A204.1 (cell line): ENCODE data around the gene NUSAP1.
"Not testable (repeated sequence)": the region's sequence is repeated elsewhere in the genome, so short reads cannot be mapped to it uniquely, and the experiment has no call there.

Experiments used
- FAIRE-seq: peaks from 2 replicates; lab custom pipeline; 2012; peaks lifted over from hg19 to GRCh38; lab: Jason Lieb, UNC

NUSAP1 gene

DNA sequence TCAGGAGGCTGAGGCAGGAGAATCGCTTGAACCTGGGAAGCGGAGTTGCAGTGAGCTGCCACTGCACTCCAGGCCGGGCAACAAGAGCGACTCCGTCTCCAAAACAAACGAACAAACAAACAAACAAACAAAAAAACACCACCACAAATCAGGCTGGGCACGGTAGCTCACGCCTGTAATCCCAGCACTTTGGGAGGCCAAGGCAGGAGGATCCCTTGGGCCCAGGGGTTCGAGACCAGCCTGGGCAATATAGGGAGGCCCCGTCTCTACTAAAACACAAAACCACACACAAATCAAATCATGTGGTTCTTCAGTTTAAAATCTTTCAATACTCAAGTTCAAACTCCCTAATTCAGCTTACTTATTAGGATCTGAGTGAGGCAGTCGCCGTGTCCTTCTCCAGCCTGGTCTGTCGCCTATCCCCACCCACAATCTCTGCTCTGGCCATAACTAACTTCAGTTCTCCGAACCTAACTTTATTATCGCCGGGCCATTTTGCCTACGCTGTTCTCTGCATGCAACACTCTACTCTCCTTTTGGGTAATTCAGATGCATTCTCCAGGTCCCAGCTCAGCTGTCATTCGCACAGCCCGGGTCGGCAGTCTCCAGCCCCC, 83.6 kb downstream of the NUSAP1 start:
- FAIRE-seq = no peak

DNA sequence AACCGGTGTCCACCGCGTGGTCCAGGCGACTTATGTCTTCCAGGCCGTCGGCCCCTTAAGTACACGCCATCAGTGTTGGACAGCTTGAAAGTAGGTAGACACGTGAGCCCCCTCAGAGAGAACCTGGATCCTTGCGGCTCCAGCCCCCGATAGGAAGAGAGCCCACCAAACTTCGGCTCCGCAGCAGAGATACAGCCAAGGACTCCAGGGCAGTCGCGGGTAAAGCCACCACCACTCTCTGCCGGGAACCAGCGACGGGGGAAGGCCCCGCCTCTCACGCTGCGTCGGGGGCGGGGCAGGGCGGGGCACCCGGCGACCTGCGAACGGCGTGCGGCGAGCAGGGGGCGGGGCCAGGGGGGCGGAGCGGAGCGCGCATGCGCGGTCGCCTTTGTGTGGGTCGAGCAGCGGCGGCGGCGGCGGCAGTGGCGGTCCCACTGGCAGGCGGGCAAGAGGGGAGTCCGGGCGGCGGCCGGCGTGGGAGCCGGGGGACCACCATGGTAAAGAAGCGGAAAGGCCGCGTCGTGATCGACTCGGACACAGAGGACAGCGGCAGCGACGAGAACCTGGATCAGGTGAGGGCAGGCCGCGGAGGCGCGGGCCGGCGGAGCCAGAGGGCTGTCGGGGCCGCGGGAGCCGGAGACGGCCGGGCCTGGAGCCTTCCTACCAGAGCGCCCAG, 84.2 kb downstream of the NUSAP1 start, which contains the start of gene RTF1:
Gene RTF1, plus strand, starts transcription at position 354 of the 676 bp plus-strand sequence. Its CDS starts 21 bp downstream, at position 375.
- FAIRE-seq = no peak

DNA sequence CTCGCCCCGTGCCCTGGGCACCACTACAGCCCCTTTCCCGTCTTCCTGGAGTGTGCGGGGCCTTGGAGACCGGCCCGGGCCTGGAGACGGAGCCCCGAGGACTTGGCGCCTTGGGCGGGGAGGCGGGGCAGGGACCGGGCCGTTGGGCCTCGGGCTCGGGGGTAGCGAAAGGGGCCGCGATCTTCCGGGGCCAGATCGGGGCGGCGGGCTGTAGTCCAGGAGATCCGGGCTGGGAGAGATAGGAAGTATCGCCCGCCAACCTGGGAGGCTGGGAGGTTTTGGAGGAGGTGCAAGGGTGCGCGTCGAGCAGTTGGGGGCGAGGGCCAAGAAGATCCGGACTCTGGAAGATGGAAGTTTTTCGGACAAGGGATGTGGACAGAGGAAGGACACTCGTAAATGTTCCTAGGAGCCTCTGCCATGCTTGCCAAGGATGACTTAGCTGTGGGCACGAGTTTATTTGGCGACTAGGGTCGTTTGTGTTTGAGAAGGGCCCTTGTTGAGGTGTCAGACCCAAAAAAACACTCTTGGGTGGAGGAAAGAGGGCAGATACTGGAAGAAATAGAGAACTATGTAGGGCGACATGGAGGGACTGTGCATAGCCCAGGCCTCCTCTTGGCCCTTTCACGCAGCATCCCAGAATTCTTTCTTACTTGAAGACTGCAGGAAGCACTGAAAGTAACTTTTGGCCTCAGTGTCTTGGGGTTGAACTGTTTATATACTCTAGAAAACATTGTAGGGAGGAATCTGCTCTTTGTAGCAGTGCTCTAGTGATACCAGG, 84.9 kb downstream of the NUSAP1 start:
- FAIRE-seq = no peak

DNA sequence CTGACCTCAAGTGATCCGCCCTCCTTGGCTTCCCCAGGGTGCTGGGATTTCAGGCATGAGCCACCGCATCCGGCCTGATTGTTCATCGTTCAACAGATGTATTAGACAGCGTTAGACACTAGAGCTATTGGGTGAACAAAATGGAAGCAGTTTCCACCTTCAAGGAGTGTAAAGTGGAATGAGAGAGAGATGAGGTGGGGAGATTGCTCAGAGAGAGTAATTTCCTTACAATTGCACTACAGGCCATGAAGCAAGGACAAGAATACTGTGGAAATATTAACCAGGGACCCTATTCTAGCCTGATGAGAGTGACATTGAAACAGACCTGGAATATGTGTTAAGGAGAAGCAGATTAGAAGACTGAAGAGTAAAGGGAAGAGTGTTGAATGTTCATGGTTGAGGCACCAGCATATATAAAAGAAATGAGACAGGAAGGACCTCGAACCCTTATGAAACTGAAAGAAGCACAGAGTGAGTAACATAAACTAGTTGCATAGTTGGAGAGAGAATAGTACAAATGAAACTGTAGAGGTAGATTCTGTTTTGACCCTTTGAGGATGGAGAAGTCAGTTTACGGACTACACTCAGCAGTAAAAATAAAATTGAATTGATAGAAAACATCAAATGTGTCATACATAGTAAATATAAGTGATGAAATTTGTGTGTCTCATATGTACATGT, 91.4 kb downstream of the NUSAP1 start:
- no peak for FAIRE-seq

DNA sequence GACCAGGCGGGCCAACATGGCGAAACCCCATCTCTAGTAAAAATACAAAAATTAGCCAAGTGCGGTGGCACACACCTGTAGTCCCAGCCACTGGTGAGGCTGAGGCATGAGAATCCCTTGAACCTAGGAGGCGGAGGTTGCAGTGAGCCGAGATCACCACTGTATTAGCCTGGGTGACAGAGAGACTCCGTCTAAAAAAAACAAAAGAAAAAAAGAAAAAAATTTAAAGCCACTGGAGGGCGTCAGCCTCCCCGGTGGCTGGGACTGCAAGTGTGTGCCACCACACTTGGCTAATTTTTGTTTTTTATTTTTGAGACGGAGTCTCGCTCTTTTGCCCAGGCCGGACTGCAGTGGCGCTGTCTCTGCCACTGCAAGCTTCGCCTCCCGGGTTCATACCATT, 92.1 kb downstream of the NUSAP1 start:
- FAIRE-seq = no peak

DNA sequence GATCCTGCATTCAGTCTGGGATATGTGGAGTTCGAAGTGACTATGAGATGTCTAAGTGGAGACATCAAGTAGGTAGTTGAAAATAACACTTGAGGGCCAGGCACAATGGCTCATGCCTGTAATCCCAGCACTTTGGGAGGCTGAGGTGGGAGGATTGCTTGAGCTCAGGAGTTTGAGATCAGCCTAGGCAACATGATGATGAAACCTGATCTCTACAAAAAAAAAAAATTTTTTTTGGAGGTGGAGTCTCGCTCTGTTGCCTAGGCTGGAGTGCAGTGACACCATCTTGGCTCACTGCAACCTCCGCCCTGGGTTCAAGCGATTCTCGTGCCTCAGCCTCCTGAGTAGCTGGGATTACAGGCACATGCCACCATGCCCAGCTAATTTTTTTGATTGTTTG, 93.2 kb downstream of the NUSAP1 start:
- FAIRE-seq = not testable (repeated sequence)

DNA sequence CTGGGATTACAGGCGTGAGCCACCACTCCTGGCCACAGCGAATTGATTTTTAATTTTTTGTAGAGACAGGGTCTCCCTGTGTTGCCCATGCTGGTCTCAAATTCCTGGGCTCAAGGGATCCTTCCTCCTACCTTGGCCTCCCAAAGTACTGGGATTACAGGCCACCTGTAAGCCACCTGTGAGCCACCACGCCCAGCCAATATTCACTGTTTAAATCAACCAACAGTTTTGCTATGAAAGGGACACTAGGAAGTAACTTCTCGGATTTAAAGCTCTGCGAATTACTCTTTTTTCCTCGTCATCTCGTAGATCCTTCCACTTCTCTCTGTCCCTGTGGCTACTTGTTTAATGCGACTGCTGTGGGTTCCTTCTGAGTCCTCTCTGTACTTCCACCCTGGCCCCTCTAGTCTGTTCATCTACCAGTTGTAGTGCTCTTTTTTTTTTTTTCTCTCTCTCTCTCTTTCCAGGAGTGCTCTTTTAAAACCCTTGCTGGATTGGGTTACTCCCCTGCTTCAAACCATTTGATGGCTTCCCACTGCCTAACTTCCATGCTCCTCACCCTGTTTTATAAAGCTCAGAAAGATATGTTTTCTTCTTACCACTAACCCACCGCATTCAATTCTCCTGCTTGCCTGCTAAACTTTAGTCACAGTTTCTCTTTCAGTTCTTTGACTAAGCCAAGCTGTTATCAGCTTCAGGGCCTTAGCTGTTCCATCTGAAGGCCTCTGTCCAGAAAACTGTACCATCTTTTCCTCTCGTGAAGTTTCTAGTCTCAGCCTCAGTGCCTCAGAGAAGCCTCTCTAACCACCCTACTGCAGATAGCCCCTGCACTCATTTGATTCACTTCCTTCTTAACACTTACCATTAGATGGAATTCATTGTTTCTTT, 96.6 kb downstream of the NUSAP1 start:
- no peak for FAIRE-seq
